GM10266 (cell line): ENCODE results near the gene RPUSD4.

ENCODE experiments used
- DNase-seq: peaks from one replicate; pipeline ENCODE4 v3.0.0; 2012; ENCODE audit errors: extremely low spot score
- CTCF ChIP-seq: IDR thresholded peaks from 2 replicates; pipeline ENCODE4 v1.5.1; 2012; ENCODE audit warnings: mild to moderate bottlenecking, low read depth; ENCODE audit not compliant: control insufficient read depth, insufficient read depth; ENCODE audit errors: missing control alignments

Gene RPUSD4

GRCh38 chr11:126188332-126189108 is 22.9 kb downstream of the RPUSD4 start:
- no peak for TF ChIP-seq CTCF
- peak; percentile 69 for DNase-seq

GRCh38 chr11:126186708-126187529 is 24.5 kb downstream of the RPUSD4 start:
- no peak for TF ChIP-seq CTCF
- DNase-seq, result no peak

GRCh38 chr11:126186025-126186698 is 25.3 kb downstream of the RPUSD4 start:
- no peak for TF ChIP-seq CTCF

GRCh38 chr11:126185259-126186024 is 26.0 kb downstream of the RPUSD4 start:
- no peak for DNase-seq
- TF ChIP-seq CTCF, result no peak

More at GRCh38 chr11:126186025-126186698, 25.3 kb downstream of the RPUSD4 start:
- DNase-seq, result no peak

- no peak for TF ChIP-seq CTCF
- DNase-seq, result no peak
Measured at GRCh38 chr11:126182787-126183445, 28.5 kb downstream of the RPUSD4 start.

- DNase-seq, result no peak
- no peak for TF ChIP-seq CTCF
Measured at GRCh38 chr11:126181939-126182730, 29.3 kb downstream of the RPUSD4 start.
